ENCODE results near the gene UST.
"Not testable (repeated sequence)": the region's sequence is repeated elsewhere in the genome, so short reads cannot be mapped to it uniquely, and the experiment has no call there.

The UST gene

DNA sequence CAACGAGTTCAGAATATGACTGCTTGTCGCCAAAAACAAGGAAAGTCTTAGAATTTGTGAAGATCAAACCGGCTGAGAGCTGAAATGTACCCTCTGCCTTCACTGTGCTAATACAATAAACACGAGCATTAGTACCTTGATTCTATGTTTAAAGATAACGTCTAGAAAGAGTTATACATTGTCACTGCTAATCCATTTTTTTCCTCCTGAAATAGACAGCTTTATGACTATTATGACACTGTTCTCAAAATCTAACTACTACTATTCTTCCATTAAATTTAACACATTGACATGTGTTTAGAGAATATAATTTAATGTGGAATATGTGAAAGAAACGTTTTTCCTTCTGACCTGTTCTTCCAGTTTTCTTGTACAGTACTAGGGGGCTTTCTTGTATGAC is 204.8 kb downstream of the UST start:
- DNase-seq (ENCODE audit: low spot score), result no peak

DNA sequence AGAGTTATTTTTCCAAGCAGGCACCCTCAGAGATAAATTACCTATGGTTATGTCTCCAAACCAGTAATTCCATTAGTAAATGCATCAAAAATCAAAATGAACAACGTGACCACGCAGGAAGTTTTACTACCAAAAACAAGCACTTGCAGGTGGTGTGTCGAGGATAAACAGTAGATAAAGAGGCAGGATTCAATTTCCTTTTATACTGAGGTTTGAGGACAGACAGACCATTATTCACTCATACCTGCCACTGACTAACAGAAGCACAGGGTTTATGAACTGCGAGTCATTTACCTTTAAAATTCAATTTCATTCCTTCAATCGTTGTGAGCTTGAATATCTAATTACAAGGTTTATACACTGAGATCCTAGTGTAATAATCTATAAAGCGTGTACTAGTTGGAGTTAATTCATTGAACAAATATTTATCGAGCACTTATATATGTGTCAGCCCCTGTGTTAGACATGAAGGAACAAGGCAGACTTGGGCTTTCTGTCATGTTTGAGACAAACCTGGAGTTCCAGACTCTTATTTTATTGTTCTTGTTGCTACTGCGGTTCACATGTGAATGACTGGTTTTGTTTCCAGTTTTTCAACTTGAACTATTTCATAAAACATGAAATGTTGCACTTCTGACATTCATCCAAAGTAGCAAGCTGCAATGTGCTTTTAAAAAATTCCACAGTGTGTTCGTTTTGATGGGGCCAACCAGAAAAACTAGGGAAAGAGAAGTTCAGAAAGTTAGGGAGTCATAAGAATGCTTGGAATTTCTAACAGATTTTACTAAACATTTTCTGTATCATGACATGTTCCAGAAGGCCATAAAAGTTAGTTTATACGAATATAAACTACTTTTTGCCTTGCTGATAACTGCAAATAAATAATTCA is 205.6 kb downstream of the UST start:
- no peak for DNase-seq (ENCODE audit: low spot score)

- no peak for DNase-seq (ENCODE audit: low spot score)
These were observed 207.6 kb downstream of the UST start for GRCh38 chr6:148954461-148954860.

GRCh38 chr6:148954934-148955333 is 208.1 kb downstream of the UST start:
- DNase-seq (ENCODE audit: low spot score), result no peak

DNA sequence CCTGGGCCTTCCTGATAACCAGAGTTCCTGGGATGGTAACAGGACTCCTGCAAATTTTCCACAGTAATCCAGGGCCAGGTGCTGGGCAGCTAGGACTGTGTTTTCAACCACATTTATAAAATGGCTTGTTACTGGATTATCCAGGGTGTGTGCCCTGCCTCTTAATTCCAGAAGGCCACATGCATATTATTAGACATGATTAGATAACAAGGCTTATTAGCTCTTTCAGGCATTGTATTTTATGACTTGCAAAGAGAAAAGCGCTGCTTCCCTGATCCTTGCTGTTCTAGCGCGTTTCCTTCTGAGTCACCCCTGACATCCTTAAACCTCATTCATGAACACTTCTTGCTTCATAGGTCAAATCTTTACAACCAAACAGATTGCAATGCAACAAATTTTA is 208.6 kb downstream of the UST start:
- DNase-seq (ENCODE audit: low spot score), result no peak

GRCh38 chr6:148956163-148956562 is 209.3 kb downstream of the UST start:
- not testable (repeated sequence) for DNase-seq (ENCODE audit: low spot score)

DNA sequence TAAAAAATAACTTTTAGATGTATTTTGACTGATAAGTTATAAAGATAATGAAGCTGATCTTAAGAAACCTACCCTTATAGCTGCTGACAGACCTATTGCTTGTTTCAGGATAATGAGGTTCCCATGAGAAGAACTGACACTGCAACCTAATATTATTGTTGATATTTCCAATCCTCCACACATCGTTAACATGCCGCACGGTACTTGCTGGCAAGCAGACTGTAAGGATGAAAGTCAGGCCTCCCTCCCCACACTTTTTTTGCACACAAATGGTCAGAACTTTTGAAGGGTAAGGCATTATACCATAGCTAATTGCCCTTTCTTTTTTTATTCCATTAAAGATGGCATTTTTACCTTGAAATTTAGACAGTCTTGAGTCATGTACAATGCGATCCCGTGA is 210.9 kb downstream of the UST start:
- no peak for DNase-seq (ENCODE audit: low spot score)

- no peak for DNase-seq (ENCODE audit: low spot score)
These were observed 212.2 kb downstream of the UST start for GRCh38 chr6:148959008-148959407.

GRCh38 chr6:148959501-148959900 is 212.7 kb downstream of the UST start:
- no peak for DNase-seq (ENCODE audit: low spot score)

DNA sequence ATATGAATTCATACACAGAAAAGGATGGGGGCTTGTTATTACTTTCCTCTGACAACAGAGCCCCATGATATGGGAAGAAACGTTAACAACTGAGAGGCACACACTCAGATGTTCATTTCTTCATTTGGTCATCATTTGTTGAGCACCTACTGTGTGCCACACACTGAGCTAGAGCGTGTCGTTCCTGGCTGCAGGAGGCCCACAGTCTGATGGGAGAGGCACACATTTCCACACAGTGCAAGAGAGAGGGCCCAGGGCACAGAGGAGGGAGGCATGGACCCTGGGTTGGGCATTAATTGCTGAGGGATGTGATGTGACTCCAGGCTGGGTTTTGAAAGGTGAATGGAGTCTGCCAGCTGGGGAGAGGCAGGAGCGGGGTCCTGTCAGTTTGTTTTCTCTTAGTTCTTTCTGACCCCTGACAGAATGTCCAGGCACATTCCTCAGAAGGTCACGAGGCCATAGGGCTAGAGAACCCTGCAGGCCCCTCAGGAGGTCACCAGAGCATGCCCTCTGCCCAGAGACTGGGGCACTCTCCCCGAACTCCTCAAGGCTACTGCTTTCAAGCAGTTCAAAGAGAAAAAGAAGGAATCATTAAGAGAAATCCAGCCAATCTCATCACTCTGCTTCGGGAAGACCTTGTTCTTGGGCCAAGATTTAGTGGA is 216.2 kb downstream of the UST start:
- DNase-seq (ENCODE audit: low spot score), result no peak

DNA sequence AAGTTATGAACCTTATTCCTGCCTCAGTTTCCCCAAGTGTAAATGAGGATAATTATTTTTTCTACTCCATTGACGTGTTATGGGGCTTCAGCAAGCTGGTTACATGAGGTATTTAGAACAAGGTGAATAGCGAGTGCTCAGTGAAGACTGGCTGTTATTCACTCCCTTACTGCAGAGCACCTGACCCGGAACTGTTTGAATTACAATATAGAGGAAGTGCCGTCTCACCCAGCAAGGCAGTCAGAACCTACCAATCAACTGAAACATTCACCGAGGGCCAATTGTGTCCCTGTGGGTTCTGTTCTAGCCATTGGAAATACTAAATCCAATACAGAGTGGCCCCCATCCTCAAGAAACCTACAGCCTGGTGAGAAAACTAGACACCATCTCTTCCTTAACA is 216.9 kb downstream of the UST start:
- no peak for DNase-seq (ENCODE audit: low spot score)

- no peak for DNase-seq (ENCODE audit: low spot score)
These were observed 217.6 kb downstream of the UST start for GRCh38 chr6:148964467-148964866.

DNA sequence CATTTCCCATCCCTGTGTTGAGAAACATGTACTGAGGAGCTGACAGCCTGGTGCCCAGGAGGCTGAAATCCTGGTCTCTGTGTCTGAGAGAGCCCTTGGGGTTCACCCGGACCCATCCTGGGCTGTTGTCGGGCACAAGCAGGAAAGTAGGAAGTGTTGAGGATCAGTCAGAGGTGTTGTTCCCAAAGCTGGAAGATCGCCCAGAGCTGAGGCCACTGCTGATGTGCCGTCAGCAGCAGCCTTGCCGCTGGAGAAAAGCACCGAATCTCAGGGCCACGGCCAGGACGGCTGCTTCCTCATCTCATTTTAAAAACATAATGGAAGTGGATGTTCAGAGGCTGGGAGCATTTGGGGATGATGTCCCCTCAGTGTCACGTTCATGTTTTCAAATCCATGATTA is 218.5 kb downstream of the UST start:
- DNase-seq (ENCODE audit: low spot score), result no peak

DNA sequence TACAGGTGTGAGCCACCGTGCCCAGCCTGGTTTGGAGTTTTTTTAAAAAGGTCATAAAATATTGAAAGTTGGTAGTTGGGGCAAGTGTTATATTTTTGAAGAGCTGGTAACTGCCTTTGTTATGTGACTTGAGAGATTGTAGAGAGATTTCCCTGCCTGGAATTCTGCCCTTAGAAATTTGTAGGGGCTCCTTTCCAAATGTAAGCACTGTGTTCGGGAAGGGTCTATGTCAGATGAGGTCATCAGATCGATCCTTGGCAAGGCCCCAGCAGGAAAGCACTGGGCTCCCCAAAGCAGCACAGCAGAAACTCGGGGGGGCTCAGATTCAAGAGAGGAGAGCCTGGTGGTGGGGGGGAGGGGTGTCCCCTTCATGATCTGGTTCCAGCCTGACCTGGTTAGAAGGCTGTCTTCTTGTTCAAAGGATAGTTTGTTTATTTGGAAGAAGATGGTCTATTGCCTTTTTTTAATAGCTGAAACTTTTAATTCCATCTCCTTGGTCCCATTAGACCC is 220.2 kb downstream of the UST start:
- no peak for DNase-seq (ENCODE audit: low spot score)

GRCh38 chr6:148967541-148967956 is 220.7 kb downstream of the UST start:
- no peak for DNase-seq (ENCODE audit: low spot score)

GRCh38 chr6:148968771-148969602 is 222.2 kb downstream of the UST start:
- DNase-seq (ENCODE audit: low spot score), result no peak

DNA sequence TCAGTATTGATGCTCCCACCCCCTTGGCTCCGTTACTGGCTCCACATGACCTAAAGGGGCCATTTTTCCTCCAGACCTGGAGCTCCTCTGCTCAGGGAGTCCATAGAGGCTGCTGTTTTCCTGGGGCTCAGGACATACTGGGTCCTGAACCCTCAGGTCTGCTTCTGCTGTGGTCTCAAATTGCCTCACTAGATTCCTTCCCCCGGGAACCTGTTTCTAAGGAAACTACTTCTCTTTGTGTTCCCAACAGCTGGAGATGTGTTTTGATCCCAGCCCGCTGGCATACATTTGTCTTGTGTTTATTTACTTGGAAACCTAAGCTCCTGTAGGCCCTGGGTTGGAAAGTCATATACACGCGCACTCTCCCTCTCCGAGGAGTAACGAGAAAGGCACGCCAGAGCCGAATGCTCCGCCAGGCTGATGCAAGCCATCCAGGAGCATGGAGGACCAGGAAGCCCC is 222.8 kb downstream of the UST start:
- no peak for DNase-seq (ENCODE audit: low spot score)

DNA sequence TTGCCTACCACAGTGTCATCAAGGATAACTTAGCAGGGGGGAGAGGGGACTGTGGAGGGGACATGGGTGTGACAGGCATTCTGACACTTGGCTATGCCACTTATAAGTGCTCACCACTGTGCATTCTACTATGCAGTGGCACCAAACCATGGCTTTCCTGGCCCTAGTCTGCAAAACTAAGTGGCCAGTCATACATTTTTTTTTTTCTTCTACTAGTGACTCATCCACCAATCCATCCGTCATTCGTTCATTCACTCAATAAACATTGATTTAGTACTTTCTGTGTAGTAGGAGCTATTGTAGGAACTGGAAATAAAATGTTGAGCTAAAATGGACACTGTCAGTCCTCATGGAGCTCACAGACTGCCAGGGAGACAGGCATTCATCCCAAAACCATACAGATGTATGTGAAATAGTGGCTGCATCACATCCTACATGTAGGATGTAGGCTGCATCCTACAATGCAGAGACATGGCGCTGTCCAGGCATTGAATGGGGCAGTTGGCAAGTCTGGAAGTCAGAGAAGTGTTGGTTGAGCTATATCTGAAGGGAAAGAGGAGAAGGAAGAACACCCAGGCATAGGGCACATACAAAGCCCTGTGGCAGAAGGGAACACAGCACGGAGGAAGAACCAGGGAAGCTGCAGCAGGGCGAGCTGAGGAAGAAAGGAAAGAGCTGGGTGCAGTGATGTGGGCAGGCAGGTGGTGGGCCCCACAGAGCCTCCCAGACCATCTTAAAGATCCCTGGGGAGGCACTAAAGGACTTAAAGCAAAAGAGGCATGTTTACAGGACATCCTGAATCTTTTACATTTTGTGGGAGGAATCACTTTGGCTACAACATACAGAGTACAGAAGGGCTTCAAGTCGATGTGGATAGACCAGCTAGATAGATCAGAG is 224.4 kb downstream of the UST start:
- DNase-seq (ENCODE audit: low spot score), result no peak

DNA sequence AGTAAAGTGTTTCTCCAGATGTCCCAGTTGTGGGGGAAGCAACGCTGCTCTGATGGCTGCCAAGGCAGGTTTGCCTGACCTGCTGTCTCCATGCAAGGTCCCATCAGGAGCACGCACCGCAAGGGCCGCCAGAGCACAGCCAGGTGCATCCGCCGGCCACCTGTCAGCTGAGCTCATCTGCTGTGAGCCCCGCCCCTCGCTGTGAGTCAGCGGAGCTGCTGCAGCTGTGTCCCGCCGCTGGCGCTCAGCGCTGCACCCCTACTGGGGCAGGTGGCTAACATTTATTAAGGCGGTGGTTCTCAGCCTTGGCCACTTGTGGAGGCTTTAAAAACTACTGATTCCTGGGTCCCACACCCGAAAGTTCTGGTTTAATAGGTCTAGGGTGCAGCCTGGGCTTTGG is 225.7 kb downstream of the UST start:
- peak; percentile 28 for DNase-seq (ENCODE audit: low spot score)

- DNase-seq (ENCODE audit: low spot score), result peak; percentile 18
These were observed 226.8 kb downstream of the UST start for GRCh38 chr6:148973538-148974208.

DNA sequence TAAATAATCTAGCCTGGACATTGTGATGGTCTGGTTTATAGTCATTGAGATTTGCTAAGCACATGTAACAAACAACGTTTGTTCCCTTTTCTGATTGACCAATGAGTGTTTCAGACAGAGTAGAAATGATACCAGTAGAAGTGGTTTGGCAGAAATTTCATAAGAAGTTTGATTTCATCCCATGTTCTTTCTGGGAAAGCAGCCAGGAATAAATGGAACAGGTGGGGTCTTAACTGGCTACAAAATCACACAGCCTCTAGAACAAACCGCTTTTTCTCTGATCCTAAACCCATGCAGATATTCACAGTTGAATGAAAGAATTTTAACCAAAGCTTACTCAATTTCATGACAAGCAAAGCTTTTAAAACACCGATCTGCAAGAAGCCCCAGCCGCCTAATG is 227.5 kb downstream of the UST start:
- no peak for DNase-seq (ENCODE audit: low spot score)

All from kidney capillary endothelial cell (primary cell).